Small intestine (tissue), 7 donors: ENCODE results near the gene PDE4D. TPM values are rescaled to one million over a fixed set of nuclear protein-coding genes. Genes with fewer than 3 reads are reported as not detected.

Source experiments
- DNase-seq, 2 donors: peaks; one replicate each; pipeline versions ENCODE4 v3.0.0 to v3.0.0-alpha.2; 2013
- FAIRE-seq: peaks from 2 replicates; lab custom pipeline; 2012; peaks lifted over from hg19 to GRCh38; lab: Jason Lieb, UNC
- H3K27ac ChIP-seq, 3 donors: one replicate each; pipeline ENCODE4 v1.5.1; 2013; ENCODE audit warnings: low read length in 2 of 3, mild to moderate bottlenecking in 2 of 3, control low read depth in 1 of 3, inconsistent platforms in 1 of 3, low read depth in 1 of 3, moderate library complexity in 1 of 3
- H3K27me3 ChIP-seq, 3 donors: one replicate each; pipeline ENCODE4 v1.6.1; 2013; ENCODE audit warnings: low read length in 3 of 3, inconsistent platforms in 1 of 3; ENCODE audit not compliant: control insufficient read depth in 3 of 3, insufficient read depth in 3 of 3
- H3K36me3 ChIP-seq, 3 donors: one replicate each; pipeline ENCODE4 v1.6.1; 2013; ENCODE audit warnings: low read length in 3 of 3, inconsistent platforms in 1 of 3, low read depth in 1 of 3, mild to moderate bottlenecking in 1 of 3, moderate library complexity in 1 of 3; ENCODE audit not compliant: control insufficient read depth in 3 of 3, insufficient read depth in 2 of 3
- H3K4me1 ChIP-seq, 3 donors: one replicate each; pipeline ENCODE4 v1.6.1; 2013; ENCODE audit warnings: low read length in 2 of 3, inconsistent platforms in 1 of 3, low read depth in 1 of 3, mild to moderate bottlenecking in 1 of 3, moderate library complexity in 1 of 3; ENCODE audit not compliant: control insufficient read depth in 3 of 3, insufficient read depth in 2 of 3
- H3K4me3 ChIP-seq, 3 donors: one replicate each; pipeline ENCODE4 v1.5.1; 2013; ENCODE audit warnings: low read length in 3 of 3, control low read depth in 1 of 3, inconsistent platforms in 1 of 3, low read depth in 1 of 3, mild to moderate bottlenecking in 1 of 3, moderate library complexity in 1 of 3
- H3K9me3 ChIP-seq, 2 donors: one replicate each; pipeline ENCODE4 v1.6.1; 2013; ENCODE audit warnings: low read depth in 1 of 2, low read length in 1 of 2; ENCODE audit not compliant: control insufficient read depth in 2 of 2, insufficient read depth in 1 of 2
- WGBS, 3 donors: extraction: QIAGEN DNeasy Blood & Tissue Kit; methylation state at CpG; one replicate each; pipeline ENCODE4 v1.1.7; 2013; 5-methylcytosine and 5-hydroxymethylcytosine counted together
- polyA plus RNA-seq, 4 donors: library from polyadenylated mRNA; stranded (reverse) in 3 of 4; unstranded in 1 of 4; fragments of 200-250 nt in 3 of 4; fragments of 120-200 nt in 1 of 4; gene quantifications; one replicate each; pipeline versions ENCODE4 v1.2.1 to v1.2.3, GENCODE V29; 2013
- donor health status: healthy with polysubstance abuse.
- donor health status: control.
- donor health status: control.
- donor health status: Bipolar disorder and iron deficiency.
- donor health status: healthy.

The PDE4D gene
- polyA plus RNA-seq, 4 donors, result 2.9 to 16.2 (median 5.3) TPM

- Histone ChIP-seq H3K4me1 (no peaks in the 10 kb centered on the region), H3K27me3 (no peaks in the 10 kb centered on the region), H3K36me3 (no peaks in the 10 kb centered on the region), H3K27ac (no peak overlapping the region), H3K4me3 (no peak overlapping the region), H3K9me3 (no peaks in the 10 kb centered on the region)
- FAIRE-seq, result no peak
- DNase-seq, result no peak
- 54 to 77% (median 55%) methylated on average over 3 of the region's 3 CpGs for WGBS, 3 donors
Measured at GRCh38 chr5:58934629-58935097, 958.9 kb downstream of the PDE4D start.

GRCh38 chr5:58933891-58934628 is 959.5 kb downstream of the PDE4D start:
- no peaks in the 10 kb centered on the region for H3K36me3 ChIP-seq
- H3K4me3 ChIP-seq, result no peak overlapping the region
- H3K27ac ChIP-seq, result no peak overlapping the region
- H3K4me1 ChIP-seq, result no peaks in the 10 kb centered on the region
- WGBS, 3 donors, result 65 to 79% (median 70%) methylated on average over 6 of the region's 6 CpGs
- DNase-seq (no peak), FAIRE-seq (no peak)
- no peaks in the 10 kb centered on the region for H3K27me3 ChIP-seq
- no peaks in the 10 kb centered on the region for H3K9me3 ChIP-seq

- Histone ChIP-seq H3K27ac (no peak overlapping the region), H3K36me3 (no peaks in the 10 kb centered on the region), H3K4me3 (no peak overlapping the region), H3K27me3 (no peaks in the 10 kb centered on the region), H3K4me1 (no peaks in the 10 kb centered on the region), H3K9me3 (no peaks in the 10 kb centered on the region)
- no peak for FAIRE-seq
- no peak for DNase-seq
- 41 to 67% (median 52%) methylated on average over 4 of the region's 4 CpGs for WGBS, 3 donors
Measured at GRCh38 chr5:58932057-58932612, 961.4 kb downstream of the PDE4D start.

DNA sequence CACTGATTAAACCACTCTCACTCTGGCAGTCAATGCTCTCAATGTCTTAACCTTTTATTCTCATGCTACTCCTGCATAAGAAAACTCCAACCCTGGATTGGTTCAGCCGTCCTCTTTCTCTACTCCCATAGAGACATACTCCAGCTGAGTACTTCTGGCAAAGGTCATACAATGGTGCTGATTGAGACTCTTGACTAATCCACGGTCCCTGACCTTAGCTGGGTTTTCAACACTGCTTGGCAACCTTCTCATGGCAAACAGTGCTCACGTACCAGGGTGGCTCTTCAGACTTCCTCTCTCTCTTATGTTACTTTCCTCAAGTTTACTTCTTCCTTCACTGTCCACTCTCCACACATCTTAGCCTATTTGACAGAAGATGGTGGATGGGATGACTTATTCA is 963.0 kb downstream of the PDE4D start:
- Histone ChIP-seq H3K27ac (no peak overlapping the region), H3K36me3 (no peaks in the 10 kb centered on the region), H3K4me3 (no peak overlapping the region), H3K27me3 (no peaks in the 10 kb centered on the region), H3K9me3 (no peaks in the 10 kb centered on the region), H3K4me1 (no peaks in the 10 kb centered on the region)
- WGBS, 3 donors, result 72 to 81% (median 77%) methylated on average over 3 of the region's 3 CpGs
- FAIRE-seq, result no peak
- no peak for DNase-seq

DNA sequence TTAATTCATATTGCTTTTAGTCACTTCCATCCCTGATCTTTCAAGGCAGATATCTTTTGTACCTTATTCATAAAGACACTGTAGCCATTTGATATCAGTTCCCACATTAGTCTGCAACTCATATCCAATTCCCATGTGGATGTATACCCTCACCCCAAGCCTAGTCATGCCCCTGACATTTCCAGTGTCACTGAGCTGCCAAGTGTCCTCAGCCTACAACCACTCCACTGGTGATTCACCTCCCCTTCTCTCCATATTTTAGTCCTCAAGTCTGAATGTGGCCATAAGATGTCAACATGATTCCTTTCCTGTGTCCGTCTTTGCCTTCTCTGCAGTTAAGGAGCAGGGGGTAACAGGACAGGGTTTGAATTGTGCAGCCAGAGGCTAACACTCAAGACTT is 963.8 kb downstream of the PDE4D start:
- DNase-seq (no peak), FAIRE-seq (no peak)
- H3K9me3 ChIP-seq, result no peaks in the 10 kb centered on the region
- no peaks in the 10 kb centered on the region for H3K36me3 ChIP-seq
- no peaks in the 10 kb centered on the region for H3K4me1 ChIP-seq
- no peak overlapping the region for H3K4me3 ChIP-seq
- 68 to 91% (median 85%) methylated on average over 1 of the region's 1 CpG for WGBS, 3 donors
- no peaks in the 10 kb centered on the region for H3K27me3 ChIP-seq
- H3K27ac ChIP-seq, result no peak overlapping the region

GRCh38 chr5:58927938-58928337 is 965.6 kb downstream of the PDE4D start:
- Histone ChIP-seq H3K4me1 (no peaks in the 10 kb centered on the region), H3K9me3 (no peaks in the 10 kb centered on the region), H3K27me3 (no peaks in the 10 kb centered on the region), H3K36me3 (no peaks in the 10 kb centered on the region), H3K27ac (no peak overlapping the region), H3K4me3 (no peak overlapping the region)
- FAIRE-seq (no peak), DNase-seq (no peak)
- WGBS, 3 donors, result 91 to 100% (median 92%) methylated on average over 2 of the region's 2 CpGs

- DNase-seq, result no peak
- H3K36me3 ChIP-seq, result no peaks in the 10 kb centered on the region
- H3K4me3 ChIP-seq, result no peak overlapping the region
- no peaks in the 10 kb centered on the region for H3K9me3 ChIP-seq
- no peak overlapping the region for H3K27ac ChIP-seq
- 38 to 75% (median 53%) methylated on average over 2 of the region's 2 CpGs for WGBS, 3 donors
- H3K27me3 ChIP-seq, result no peaks in the 10 kb centered on the region
- no peaks in the 10 kb centered on the region for H3K4me1 ChIP-seq
- FAIRE-seq, result no peak
Measured at GRCh38 chr5:58927181-58927580, 966.3 kb downstream of the PDE4D start.

- WGBS, 3 donors, result 10 to 30% (median 19%) methylated on average over 6 of the region's 6 CpGs
- H3K4me1 ChIP-seq, result no peaks in the 10 kb centered on the region
- no peaks in the 10 kb centered on the region for H3K27me3 ChIP-seq
- H3K27ac ChIP-seq, result no peak overlapping the region
- H3K4me3 ChIP-seq, result no peak overlapping the region
- FAIRE-seq, result no peak
- DNase-seq, result peak in 1 of 2 donors; percentile 6
- no peaks in the 10 kb centered on the region for H3K36me3 ChIP-seq
- no peaks in the 10 kb centered on the region for H3K9me3 ChIP-seq
Measured at GRCh38 chr5:58926541-58926935, 967.0 kb downstream of the PDE4D start.
